ENCODE measurements around the gene DCLRE1A.

DNA sequence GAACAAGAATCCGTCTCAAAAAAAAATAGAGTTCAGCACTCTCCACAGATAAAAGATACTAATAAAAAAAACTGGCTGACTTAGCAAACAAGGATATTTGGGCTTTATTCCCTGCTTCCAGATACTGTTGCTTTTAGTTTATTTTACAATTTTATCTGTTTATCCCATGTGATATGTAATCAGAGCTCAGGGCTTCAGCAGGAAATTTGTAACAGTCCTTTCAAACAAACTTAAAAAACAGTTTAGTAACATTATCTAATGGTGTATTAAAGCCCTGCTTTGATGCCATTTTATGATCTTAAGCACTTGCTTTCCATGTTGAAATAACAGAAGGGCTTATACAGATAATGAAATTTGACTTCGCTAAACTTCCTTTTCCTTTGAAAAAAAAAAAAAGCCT, 28.1 kb downstream of the DCLRE1A start:
- TF ChIP-seq NFRKB (IDR thresholded peaks at IDR 0.05) (no peak), SUZ12 (IDR thresholded peaks at IDR 0.05) (no peak), ELF4 (IDR thresholded peaks at IDR 0.05) (no peak), BHLHE40 (IDR thresholded peaks at IDR 0.05; ENCODE audit: borderline replicate concordance) (no peak), FOXK2 (IDR thresholded peaks at IDR 0.05) (no peak), HDGF (IDR thresholded peaks at IDR 0.05; ENCODE audit: borderline replicate concordance) (no peak), FOXA1 (IDR thresholded peaks at IDR 0.05) (no peak), SP1 (IDR thresholded peaks at IDR 0.05) (no peak), ZNF384 (IDR thresholded peaks at IDR 0.05) (no peak), ARNT (IDR thresholded peaks at IDR 0.05) (no peak), L3MBTL2 (conservative IDR thresholded peaks at IDR 0.05) (no peak), FOXM1 (IDR thresholded peaks at IDR 0.05; ENCODE audit: borderline replicate concordance) (no peak)
- TF ChIP-seq, protein P1, sequence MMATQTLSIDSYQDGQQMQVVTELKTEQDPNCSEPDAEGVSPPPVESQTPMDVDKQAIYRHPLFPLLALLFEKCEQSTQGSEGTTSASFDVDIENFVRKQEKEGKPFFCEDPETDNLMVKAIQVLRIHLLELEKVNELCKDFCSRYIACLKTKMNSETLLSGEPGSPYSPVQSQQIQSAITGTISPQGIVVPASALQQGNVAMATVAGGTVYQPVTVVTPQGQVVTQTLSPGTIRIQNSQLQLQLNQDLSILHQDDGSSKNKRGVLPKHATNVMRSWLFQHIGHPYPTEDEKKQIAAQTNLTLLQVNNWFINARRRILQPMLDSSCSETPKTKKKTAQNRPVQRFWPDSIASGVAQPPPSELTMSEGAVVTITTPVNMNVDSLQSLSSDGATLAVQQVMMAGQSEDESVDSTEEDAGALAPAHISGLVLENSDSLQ (IDR thresholded peaks at IDR 0.05): no peak
